ENCODE results near the gene EFNA4.

The EFNA4 gene

DNA sequence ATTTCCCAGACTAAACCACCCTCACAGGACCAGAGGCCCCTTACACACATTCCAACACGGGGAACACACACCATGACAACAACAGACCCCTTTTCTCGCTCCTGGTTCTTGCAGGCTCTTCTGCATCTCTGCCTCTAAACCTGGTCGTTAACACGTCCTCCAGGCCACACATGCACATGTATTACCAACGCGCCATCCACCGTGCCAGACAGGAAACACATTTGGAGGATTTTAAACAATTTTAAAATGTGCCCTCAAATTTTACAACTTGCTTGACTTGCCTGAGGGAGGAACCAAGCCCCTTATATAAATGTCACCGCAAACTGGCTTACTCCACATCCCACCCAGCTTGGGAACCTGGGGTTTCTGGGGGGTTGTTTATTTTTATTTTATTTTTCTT lies 47.3 kb downstream of the EFNA4 start:
- no peak for TF ChIP-seq TAF1 (IDR thresholded peaks at IDR 0.05; ENCODE audit: borderline replicate concordance, insufficient read depth, low read length)
- TF ChIP-seq, protein P1, sequence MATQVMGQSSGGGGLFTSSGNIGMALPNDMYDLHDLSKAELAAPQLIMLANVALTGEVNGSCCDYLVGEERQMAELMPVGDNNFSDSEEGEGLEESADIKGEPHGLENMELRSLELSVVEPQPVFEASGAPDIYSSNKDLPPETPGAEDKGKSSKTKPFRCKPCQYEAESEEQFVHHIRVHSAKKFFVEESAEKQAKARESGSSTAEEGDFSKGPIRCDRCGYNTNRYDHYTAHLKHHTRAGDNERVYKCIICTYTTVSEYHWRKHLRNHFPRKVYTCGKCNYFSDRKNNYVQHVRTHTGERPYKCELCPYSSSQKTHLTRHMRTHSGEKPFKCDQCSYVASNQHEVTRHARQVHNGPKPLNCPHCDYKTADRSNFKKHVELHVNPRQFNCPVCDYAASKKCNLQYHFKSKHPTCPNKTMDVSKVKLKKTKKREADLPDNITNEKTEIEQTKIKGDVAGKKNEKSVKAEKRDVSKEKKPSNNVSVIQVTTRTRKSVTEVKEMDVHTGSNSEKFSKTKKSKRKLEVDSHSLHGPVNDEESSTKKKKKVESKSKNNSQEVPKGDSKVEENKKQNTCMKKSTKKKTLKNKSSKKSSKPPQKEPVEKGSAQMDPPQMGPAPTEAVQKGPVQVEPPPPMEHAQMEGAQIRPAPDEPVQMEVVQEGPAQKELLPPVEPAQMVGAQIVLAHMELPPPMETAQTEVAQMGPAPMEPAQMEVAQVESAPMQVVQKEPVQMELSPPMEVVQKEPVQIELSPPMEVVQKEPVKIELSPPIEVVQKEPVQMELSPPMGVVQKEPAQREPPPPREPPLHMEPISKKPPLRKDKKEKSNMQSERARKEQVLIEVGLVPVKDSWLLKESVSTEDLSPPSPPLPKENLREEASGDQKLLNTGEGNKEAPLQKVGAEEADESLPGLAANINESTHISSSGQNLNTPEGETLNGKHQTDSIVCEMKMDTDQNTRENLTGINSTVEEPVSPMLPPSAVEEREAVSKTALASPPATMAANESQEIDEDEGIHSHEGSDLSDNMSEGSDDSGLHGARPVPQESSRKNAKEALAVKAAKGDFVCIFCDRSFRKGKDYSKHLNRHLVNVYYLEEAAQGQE (IDR thresholded peaks at IDR 0.05; ENCODE audit: insufficient read depth in 1 of 2, low read depth in 2 of 2, low read length in 2 of 2), result no peak
- no peak for TF ChIP-seq SIN3A (IDR thresholded peaks at IDR 0.05; ENCODE audit: borderline replicate concordance, insufficient read depth, low read length)
- TF ChIP-seq FOXP2 (optimal IDR thresholded peaks at IDR 0.05; ENCODE audit: borderline replicate concordance, extremely low read depth, extremely low read length, insufficient read depth), result no peak
- TF ChIP-seq POLR2AphosphoS5 (IDR thresholded peaks at IDR 0.05; ENCODE audit: low read depth, low read length), result no peak

DNA sequence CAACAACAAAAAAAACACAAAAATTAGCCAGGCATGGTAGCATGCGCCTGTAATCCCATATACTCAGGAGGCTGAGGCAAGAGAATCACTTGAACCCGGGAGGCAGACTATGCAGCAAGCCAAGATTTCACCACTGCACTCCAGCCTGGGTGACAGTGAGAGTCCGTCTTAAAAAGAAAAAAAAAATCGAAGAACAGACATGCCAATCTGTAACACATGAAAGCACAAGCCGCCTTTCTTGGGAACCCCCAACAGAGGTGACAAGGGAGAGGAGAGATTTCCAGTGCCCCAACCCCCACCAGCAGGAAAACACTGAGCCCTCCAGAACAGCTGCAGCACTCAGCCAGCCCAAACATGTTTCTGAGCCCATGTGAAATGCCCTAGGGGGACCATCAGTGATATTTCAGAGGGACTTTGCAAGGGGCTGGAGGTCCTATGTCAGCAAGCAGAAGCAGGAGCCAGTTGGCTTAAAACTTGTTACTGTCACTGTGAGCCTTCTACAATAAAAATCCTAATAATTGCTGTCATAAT lies 50.0 kb downstream of the EFNA4 start:
- TF ChIP-seq FOXP2 (optimal IDR thresholded peaks at IDR 0.05; ENCODE audit: borderline replicate concordance, extremely low read depth, extremely low read length, insufficient read depth) (no peak), TAF1 (IDR thresholded peaks at IDR 0.05; ENCODE audit: borderline replicate concordance, insufficient read depth, low read length) (no peak), POLR2AphosphoS5 (IDR thresholded peaks at IDR 0.05; ENCODE audit: low read depth, low read length) (no peak)

DNA sequence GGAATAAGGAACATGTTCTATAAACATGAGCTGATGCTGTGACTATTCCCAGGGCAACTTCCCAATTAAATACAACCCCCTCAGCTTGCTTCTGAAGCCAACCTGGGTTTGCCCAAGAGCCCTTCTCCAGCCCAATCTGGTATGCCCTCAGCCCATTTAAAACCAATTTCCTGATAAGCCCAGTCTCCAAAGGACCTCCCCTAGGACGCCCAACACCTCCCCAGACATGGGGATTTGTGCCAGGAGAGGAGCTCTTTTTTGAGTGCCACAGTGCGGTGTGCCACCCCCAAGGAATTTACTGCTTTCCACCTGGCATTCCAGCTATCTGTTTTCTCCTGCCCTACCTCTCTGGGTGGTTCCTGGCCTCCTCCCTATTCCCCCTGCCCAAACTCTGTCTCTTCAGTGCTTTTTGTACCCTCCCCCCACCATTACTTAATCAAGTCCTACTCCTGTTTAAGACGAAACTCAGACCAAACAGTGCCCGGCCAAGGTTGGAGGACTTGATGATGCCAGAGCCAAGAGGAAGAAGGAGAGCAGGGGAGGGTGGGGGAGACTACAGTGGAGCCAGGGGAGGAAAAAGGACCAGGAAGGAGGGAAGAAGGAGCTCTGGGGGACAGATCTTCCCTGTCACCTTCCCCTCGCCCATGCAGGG lies 52.7 kb downstream of the EFNA4 start:
- TF ChIP-seq TAF1 (IDR thresholded peaks at IDR 0.05; ENCODE audit: borderline replicate concordance, insufficient read depth, low read length) (no peak), SIN3A (IDR thresholded peaks at IDR 0.05; ENCODE audit: borderline replicate concordance, insufficient read depth, low read length) (no peak), FOXP2 (optimal IDR thresholded peaks at IDR 0.05; ENCODE audit: borderline replicate concordance, extremely low read depth, extremely low read length, insufficient read depth) (no peak), POLR2AphosphoS5 (IDR thresholded peaks at IDR 0.05; ENCODE audit: low read depth, low read length) (no peak)
- TF ChIP-seq, protein P1 (IDR thresholded peaks at IDR 0.05; ENCODE audit: insufficient read depth in 1 of 2, low read depth in 2 of 2, low read length in 2 of 2), result no peak

DNA sequence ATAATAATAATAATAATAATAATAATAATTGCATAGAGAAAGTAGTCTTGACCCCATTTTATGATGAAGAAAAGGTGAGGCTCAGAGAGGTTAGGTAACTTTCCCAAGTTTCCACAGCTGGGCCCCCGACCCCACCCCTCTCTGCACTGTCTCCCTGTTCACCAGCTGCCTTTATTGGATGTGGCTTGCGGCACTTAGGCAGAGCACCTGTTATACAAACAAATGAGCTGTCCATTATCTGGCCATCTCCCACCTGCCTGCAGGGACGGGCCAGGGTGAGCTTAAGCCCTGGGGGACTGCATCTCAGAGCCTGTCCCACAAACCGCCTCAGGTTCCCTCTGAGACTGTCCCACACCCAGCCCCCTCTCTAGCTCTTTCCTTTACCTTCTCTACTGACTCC lies 54.1 kb downstream of the EFNA4 start:
- TF ChIP-seq TAF1 (IDR thresholded peaks at IDR 0.05; ENCODE audit: borderline replicate concordance, insufficient read depth, low read length) (no peak), SIN3A (IDR thresholded peaks at IDR 0.05; ENCODE audit: borderline replicate concordance, insufficient read depth, low read length) (no peak), POLR2AphosphoS5 (IDR thresholded peaks at IDR 0.05; ENCODE audit: low read depth, low read length) (no peak), FOXP2 (optimal IDR thresholded peaks at IDR 0.05; ENCODE audit: borderline replicate concordance, extremely low read depth, extremely low read length, insufficient read depth) (no peak)
- TF ChIP-seq, protein P1 (IDR thresholded peaks at IDR 0.05; ENCODE audit: insufficient read depth in 1 of 2, low read depth in 2 of 2, low read length in 2 of 2), result no peak

Measured in PFSK-1 (cell line).